Smooth muscle cell (in vitro differentiated cells): ENCODE results near the gene GREB1L. TPM values are rescaled to one million over a fixed set of nuclear protein-coding genes. Genes with fewer than 3 reads are reported as not detected.

Experiments used
- DNase-seq: peaks from one replicate; lab custom pipeline; 2025; ENCODE audit not compliant: unreplicated experiment; lab: John Stamatoyannopoulos, UW
- H2AFZ ChIP-seq: fragments of 200-600 bp; sonication (generic); 2 replicates; pipeline ENCODE4 v1.6.0; 2016; ENCODE audit warnings: antibody characterized with exemption, low read depth, mild to moderate bottlenecking
- H3F3A ChIP-seq: fragments of 200-600 bp; sonication (generic); 2 replicates; pipeline ENCODE4 v1.6.0; 2017; ENCODE audit warnings: antibody characterized with exemption, low read depth
- H3K27ac ChIP-seq: fragments of 200-600 bp; sonication (generic); 2 replicates; pipeline ENCODE4 v1.5.1; 2016; ENCODE audit warnings: low read depth, mild to moderate bottlenecking
- H3K27me3 ChIP-seq: fragments of 200-600 bp; sonication (generic); 2 replicates; pipeline ENCODE4 v1.6.1; 2016; ENCODE audit warnings: low read depth, mild to moderate bottlenecking
- H3K36me3 ChIP-seq: fragments of 200-600 bp; sonication (generic); 2 replicates; pipeline ENCODE4 v1.5.1; 2016; ENCODE audit warnings: low read depth
- H3K4me1 ChIP-seq: fragments of 200-600 bp; sonication (generic); 2 replicates; pipeline ENCODE4 v1.5.1; 2016; ENCODE audit warnings: low read depth
- H3K4me2 ChIP-seq: fragments of 200-600 bp; sonication (generic); 2 replicates; pipeline ENCODE4 v1.6.0; 2016; ENCODE audit warnings: mild to moderate bottlenecking
- H3K4me3 ChIP-seq: fragments of 200-600 bp; sonication (generic); 2 replicates; pipeline ENCODE4 v1.5.1; 2016; ENCODE audit warnings: mild to moderate bottlenecking
- H3K79me2 ChIP-seq: fragments of 200-600 bp; sonication (generic); 2 replicates; pipeline ENCODE4 v1.6.0; 2016; ENCODE audit warnings: low read depth, mild to moderate bottlenecking
- H3K9ac ChIP-seq: fragments of 200-600 bp; sonication (generic); 2 replicates; pipeline ENCODE4 v1.6.0; 2016; ENCODE audit warnings: low read depth
- H3K9me3 ChIP-seq: fragments of 200-600 bp; sonication (generic); replicated peaks from 2 replicates; pipeline ENCODE4 v1.5.1; 2016; ENCODE audit warnings: low read depth
- H4K20me1 ChIP-seq: fragments of 200-600 bp; sonication (generic); 2 replicates; pipeline ENCODE4 v1.6.0; 2016; ENCODE audit warnings: low read depth
- CTCF ChIP-seq: fragments of 200-600 bp; sonication (generic); IDR thresholded peaks from 2 replicates; pipeline ENCODE4 v1.5.1; 2017; ENCODE audit warnings: borderline replicate concordance, mild to moderate bottlenecking, antibody characterized with exemption; ENCODE audit not compliant: insufficient read depth, poor library complexity, severe bottlenecking
- WGBS: methylation state at CpG from one replicate; pipeline ENCODE4 v1.1.7; 2016; ENCODE audit warnings: low lambda C conversion rate; 5-methylcytosine and 5-hydroxymethylcytosine counted together
- polyA plus RNA-seq: library from polyadenylated mRNA; unstranded; fragments of >200 nt; fragmentation: Nextera tagmentation; extraction: Ambion mirVana; gene quantifications from 2 replicates; pipeline ENCODE4 v1.2.1, GENCODE V29; 2016
- total RNA-seq: library from RNA; depleted of rRNA; stranded (reverse); fragments of >200 nt; gene quantifications from 2 replicates; pipeline ENCODE4 v1.2.3, GENCODE V29; 2014

Gene GREB1L
- total and polyA plus RNA-seq, 2 experiments from 2014 or later: 4.0 to 15.3 TPM

DNA sequence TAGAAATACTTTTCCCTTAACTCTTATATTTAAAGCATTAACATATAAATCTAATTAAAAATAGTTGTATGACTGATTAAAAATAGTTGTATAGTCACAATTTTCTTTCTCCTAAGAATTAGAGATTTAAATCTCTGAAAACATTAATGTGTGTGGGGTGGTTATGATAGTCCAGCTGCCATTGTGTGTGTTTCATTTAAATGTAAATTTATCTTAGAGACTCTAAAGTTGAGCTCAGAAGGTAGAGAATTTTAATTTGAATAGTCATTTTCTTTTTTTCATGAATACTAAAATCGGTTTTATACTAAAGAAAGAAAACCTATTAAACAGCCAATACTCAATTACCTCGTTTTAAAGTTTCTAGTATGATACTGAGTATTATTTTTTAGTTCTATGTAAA lies 18.6 kb downstream of the GREB1L start:
- 40% methylated on average over 2 of the region's 2 CpGs for WGBS
- TF ChIP-seq CTCF: no peak
- Histone ChIP-seq H3K27me3 (no peaks in the 10 kb centered on the region), H3K4me3 (no peak overlapping the region), H4K20me1 (peaks cover under 1% of the 10 kb centered on the region), H3K36me3 (no peaks in the 10 kb centered on the region), H3K9me3 (no peaks in the 10 kb centered on the region), H3K9ac (no peak overlapping the region), H3K4me1 (peaks cover 94% of the 10 kb centered on the region), H3K79me2 (peaks cover 34% of the 10 kb centered on the region), H3K27ac (no peak overlapping the region), H3K4me2 (no peak overlapping the region), H2AFZ (no peak overlapping the region), H3F3A (no peaks in the 10 kb centered on the region)
- no peak for DNase-seq

DNA sequence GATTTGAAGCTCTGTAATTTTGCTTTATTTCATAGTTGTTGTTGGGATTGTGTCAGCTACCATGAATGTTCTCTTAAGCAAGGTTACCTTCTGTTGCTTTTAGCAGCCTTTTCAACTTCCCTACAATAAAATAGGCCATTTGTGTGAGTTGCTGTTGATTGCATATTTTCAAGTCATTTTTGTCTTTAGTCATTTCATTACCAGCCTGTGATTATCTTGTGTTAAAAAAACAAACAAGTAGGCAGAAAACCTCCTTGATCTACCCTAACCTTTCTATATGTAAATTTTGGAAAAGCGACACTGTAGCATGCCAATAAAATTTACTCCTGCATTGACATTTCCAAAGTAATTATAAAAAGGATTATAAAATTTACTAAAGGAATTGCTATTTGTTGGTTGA lies 19.3 kb downstream of the GREB1L start:
- H3K4me2 ChIP-seq: no peak overlapping the region
- 86% methylated on average over 1 of the region's 1 CpG for WGBS
- no peaks in the 10 kb centered on the region for H3F3A ChIP-seq

DNA sequence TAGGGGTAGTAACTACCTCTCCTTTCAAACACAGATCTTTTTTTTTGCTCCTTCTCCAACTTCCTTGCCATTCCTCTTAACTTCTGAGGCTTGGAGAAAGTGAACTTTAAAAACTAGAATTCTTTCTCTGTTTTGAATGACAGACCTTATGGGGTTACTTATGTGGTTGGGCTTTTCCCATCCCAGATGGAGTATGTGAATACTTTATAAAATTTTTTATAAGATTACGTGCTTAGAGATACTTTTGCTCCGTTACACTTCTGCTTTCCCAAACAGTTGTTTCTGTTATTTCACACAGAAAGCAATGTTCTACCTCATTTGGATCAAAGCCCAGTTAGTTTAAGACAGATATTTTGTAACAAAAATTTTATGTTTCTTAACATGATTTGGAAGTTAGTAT lies 20.2 kb downstream of the GREB1L start:
- peaks cover 30% of the 10 kb centered on the region for H3K79me2 ChIP-seq
- no peak overlapping the region for H3K4me2 ChIP-seq
- no peak overlapping the region for H3K9ac ChIP-seq
- WGBS: 96% methylated on average over 2 of the region's 2 CpGs
- no peak overlapping the region for H3K27ac ChIP-seq
- peaks cover 94% of the 10 kb centered on the region for H3K4me1 ChIP-seq
- no peaks in the 10 kb centered on the region for H3K36me3 ChIP-seq
- TF ChIP-seq CTCF: no peak
- H2AFZ ChIP-seq: no peak overlapping the region
- H3K9me3 ChIP-seq: no peaks in the 10 kb centered on the region
- H4K20me1 ChIP-seq: peaks cover 15% of the 10 kb centered on the region
- no peaks in the 10 kb centered on the region for H3K27me3 ChIP-seq
- H3K4me3 ChIP-seq: no peak overlapping the region
- no peaks in the 10 kb centered on the region for H3F3A ChIP-seq
- no peak for DNase-seq

More for the DNA sequence above, 19.3 kb downstream of the GREB1L start:
- H3K79me2 ChIP-seq: peaks cover 30% of the 10 kb centered on the region
- no peak for DNase-seq
- H3K9me3 ChIP-seq: no peaks in the 10 kb centered on the region
- TF ChIP-seq CTCF: no peak
- no peak overlapping the region for H3K27ac ChIP-seq
- H3K27me3 ChIP-seq: no peaks in the 10 kb centered on the region
- no peak overlapping the region for H2AFZ ChIP-seq
- peaks cover 96% of the 10 kb centered on the region for H3K4me1 ChIP-seq
- H4K20me1 ChIP-seq: peaks cover 8% of the 10 kb centered on the region
- no peak overlapping the region for H3K4me3 ChIP-seq
- H3K36me3 ChIP-seq: no peaks in the 10 kb centered on the region
- H3K9ac ChIP-seq: no peak overlapping the region

- H3K36me3 ChIP-seq: no peaks in the 10 kb centered on the region
- no peak overlapping the region for H2AFZ ChIP-seq
- H3K79me2 ChIP-seq: peaks cover 30% of the 10 kb centered on the region
- H3K4me3 ChIP-seq: no peak overlapping the region
- no peak overlapping the region for H3K27ac ChIP-seq
- H3K4me2 ChIP-seq: no peak overlapping the region
- WGBS: 74% methylated on average over 2 of the region's 2 CpGs
- H3K9me3 ChIP-seq: no peaks in the 10 kb centered on the region
- no peak overlapping the region for H3K9ac ChIP-seq
- H3F3A ChIP-seq: no peaks in the 10 kb centered on the region
- no peak for TF ChIP-seq CTCF
- H3K27me3 ChIP-seq: no peaks in the 10 kb centered on the region
- no peak for DNase-seq
- peaks cover 23% of the 10 kb centered on the region for H4K20me1 ChIP-seq
- H3K4me1 ChIP-seq: peaks cover 91% of the 10 kb centered on the region
Observed at GRCh38 chr18:21262979-21263378, 20.9 kb downstream of the GREB1L start.
